GM21367 (cell line): ENCODE measurements around the gene KIF24.
A peak's percentile ranks its signal among the peaks of the same experiment; 100 is the strongest.
"Not testable (repeated sequence)": the region's sequence is repeated elsewhere in the genome, so short reads cannot be mapped to it uniquely, and the experiment has no call there.

Experiments used
- ATAC-seq: cut with Tn5 transposase; IDR thresholded peaks from one replicate; pipeline ENCODE4 v1.9.1; 2021; ENCODE audit not compliant: unreplicated experiment

The KIF24 gene

GRCh38 chr9:34328987-34329832, at the start of gene KIF24, which contains the start of gene NUDT2:
KIF24 (minus strand) TSS chr9:34329268; CDS start chr9:34311346, 17,922 bp downstream.
NUDT2 (plus strand) TSS chr9:34329569; CDS start chr9:34339040, 9,471 bp downstream.
- peak; percentile 89 for ATAC-seq

DNA sequence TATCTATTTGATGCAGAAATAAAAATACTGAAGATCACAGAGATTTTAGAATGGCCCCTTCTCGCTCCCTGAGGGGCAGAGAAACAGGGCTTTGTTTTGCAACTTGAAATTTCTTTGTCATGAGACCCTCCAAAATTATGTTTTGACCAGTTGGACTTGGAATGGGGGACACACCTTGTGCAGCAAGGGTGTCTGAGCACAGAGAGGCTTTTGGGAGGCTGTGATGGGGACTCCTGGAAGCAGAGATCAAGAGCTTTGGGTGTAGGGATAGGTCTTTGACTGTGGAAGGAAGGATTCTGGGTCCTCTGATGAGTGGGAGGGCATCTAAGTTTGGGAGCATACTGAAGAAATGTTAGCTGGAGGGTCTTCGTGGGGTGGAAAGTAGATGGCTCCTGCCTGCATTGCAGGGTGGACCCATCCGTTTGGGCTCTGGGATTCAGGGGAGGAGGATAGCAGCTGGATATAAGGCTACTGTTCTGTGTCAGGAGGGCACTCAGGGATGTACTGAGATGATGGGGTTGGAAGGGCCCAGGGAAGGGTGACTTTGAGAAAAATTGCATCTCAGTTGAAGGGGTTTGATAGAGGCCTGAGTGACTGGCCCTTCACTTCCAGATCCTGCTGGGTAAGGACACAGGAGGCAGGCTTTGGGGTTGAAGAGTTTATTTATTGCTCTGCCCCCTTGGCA, 49.5 kb upstream of the KIF24 start:
- ATAC-seq, result no peak

GRCh38 chr9:34377404-34377746, 48.3 kb upstream of the KIF24 start:
- ATAC-seq, result no peak

- ATAC-seq, result peak; percentile 78
These were observed 47.7 kb upstream of the KIF24 start, which contains the start of gene MYORG for GRCh38 chr9:34376596-34377403. MYORG (minus strand) TSS chr9:34376898; CDS start chr9:34372943, 3,955 bp downstream.

GRCh38 chr9:34375901-34376595, 47.0 kb upstream of the KIF24 start:
- no peak for ATAC-seq

- ATAC-seq, result no peak
These were observed 46.0 kb upstream of the KIF24 start for GRCh38 chr9:34374905-34375552.

DNA sequence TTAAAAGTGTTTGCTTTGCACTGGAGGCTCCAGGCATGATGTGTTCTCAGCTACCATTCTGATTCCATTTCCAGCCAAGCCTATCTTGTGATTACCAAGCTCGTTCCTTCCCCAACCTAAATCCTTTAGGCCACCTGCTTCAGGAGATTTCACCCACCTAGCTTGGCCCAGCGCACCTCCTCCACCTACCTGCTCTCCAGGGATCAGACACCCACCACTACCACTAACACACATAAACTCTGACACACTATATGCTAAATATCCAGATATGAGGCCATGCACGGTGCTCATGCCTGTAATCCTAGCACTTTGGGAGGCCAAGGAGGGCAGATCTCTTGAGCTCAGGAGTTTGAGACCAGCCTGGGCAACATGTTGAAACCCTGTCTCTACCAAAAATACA, 45.3 kb upstream of the KIF24 start:
- ATAC-seq, result no peak

DNA sequence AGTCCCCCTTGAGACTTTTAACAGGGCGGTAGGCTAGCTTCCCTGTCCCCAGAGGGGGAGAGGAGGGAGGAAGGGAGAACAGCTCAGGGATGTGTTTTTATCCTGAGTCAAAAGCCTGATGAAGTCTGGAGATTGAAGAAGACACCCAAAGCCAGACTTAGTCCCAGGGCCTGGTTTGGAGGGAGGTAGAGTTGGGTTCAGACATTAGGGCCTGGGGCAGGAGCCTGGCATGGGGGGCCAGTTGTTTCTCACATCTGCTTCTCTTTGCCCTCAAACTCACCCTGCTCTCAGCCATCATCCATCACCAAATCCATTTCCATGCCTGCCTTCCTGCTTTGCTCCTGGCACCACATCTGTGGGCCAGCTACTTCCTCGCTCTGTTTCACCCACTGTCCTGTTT, 44.7 kb upstream of the KIF24 start:
- ATAC-seq, result no peak

DNA sequence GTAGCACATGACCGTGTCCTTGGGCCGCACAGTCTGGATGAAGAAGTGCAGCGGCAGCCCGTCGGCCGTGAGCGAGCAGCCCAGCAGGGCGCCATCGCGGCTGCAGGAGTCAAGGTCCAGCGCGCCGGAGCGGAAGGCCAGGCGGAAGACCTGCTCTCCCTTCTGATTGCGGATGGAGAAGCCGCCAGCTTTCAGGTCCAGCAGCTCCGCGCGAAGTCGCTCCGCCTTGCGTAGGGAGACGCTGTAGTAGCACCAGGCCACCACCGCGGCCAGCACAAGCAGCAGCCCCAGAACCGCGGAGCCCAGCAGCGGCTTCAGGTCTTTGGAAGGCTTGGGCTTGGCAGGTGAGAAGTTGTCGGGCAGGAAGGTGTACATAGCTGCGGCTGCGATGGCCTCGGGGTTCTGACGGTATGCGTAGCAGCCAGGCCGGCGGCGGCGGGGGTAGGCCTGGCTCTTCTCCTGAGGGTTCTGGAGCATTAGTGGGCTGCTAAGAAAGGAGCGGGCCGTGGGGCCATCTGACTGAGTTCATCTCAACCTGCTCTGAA, 43.5 kb upstream of the KIF24 start:
- ATAC-seq, result no peak

DNA sequence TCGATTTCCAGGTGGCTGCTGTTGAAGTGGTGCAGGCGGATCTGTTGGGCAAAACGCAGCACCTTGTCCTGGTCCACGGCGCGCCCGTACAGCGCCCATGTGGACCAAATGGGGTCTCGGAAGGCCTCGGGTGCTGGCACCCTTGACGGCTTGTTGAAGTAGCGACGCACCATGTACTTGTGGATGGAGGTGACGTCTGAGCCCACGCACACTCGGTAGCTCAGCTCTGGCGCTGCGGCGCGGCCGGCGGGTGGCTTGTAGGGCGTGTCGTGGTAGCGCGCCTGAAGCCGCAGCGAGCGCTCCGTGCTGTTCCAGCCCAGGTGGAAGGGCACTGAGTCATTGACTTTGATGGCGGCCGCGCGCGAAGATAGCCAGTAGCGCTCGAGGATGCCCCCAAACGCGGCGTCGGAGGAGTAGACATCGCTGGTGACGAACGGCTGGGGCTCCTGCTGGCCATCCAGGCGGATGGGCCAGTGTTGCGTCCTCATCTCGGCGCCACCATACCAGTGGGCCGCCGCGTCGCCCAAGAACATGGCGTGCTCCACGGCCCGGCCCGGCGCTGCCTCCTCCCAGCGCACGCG, 42.9 kb upstream of the KIF24 start:
- no peak for ATAC-seq

- no peak for ATAC-seq
These were observed 42.2 kb upstream of the KIF24 start for GRCh38 chr9:34370970-34371880.

DNA sequence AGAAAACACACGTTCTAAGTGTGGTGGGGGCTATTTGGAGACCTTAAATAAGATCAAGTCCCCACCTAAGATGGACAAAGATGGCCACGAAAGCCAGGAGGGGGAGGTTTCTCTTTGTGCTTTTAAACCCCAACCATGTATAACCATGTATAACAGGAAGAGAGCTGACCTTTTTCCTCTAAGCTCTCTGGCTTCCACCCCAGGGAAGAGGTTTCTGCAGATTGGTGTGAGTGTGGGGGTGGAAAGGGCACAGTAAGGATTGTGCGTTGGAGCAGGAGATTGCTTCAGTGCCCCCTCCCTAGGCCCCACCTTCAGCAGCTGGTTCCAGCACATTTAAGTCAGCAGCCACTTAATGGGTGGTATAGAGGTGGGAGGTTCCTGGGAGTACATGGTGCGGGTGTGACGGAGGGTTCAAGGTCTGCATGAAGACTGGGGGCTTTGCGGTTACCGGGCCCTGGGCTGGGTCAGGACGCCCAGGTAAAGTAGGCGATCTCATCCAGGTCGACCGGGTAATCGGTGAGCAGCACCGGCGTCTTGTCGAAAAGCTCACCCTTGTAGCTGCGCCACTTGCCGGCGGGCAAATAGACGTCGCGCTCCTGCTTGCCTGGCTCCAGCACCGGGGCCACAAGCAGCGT, 41.4 kb upstream of the KIF24 start:
- no peak for ATAC-seq

- no peak for ATAC-seq
These were observed 40.6 kb upstream of the KIF24 start for GRCh38 chr9:34369636-34370035.

GRCh38 chr9:34368796-34369195, 39.7 kb upstream of the KIF24 start:
- ATAC-seq, result not testable (repeated sequence)

GRCh38 chr9:34367751-34368410, 38.8 kb upstream of the KIF24 start:
- not testable (repeated sequence) for ATAC-seq

DNA sequence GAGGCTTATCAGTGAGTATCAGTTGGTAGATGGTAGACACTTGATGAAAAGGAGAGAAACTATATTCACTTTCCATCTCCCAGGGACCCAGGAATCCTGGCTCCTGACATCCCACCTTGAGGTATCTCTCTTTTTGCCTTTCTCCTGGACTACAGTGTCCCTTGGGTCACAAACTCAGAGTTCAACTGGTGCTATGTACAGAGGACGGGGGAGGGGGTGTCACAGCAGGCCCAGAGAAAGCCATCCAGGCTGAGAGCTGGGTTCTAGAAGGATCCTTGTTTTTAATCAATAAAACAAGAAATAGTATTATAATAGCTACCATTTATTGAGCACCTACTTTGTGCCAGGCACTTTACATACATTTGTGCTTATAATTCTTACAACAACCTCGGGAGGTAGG, 37.3 kb upstream of the KIF24 start:
- no peak for ATAC-seq

- ATAC-seq, result no peak
These were observed 36.2 kb upstream of the KIF24 start for GRCh38 chr9:34365282-34365681.
